Activated CD8-positive, alpha-beta memory T cell treated with anti-CD3 and anti-CD28 coated beads for 36 hours (primary cell): ENCODE measurements around the gene RIMKLB. TPM values are rescaled to one million over a fixed set of nuclear protein-coding genes. Genes with fewer than 3 reads are reported as not detected.

Source experiments
- CTCF ChIA-PET: fragments of 350-600 bp; sonication (Branson Sonifier 250); formaldehyde crosslinking; loops from one replicate; lab custom pipeline; 2021; ENCODE audit warnings: antibody characterized with exemption; lab: Charles Lee
- POLR2A ChIA-PET: fragments of 350-600 bp; sonication (Branson Sonifier 250); formaldehyde crosslinking; loops from one replicate; lab custom pipeline; 2021; ENCODE audit warnings: antibody characterized with exemption; lab: Charles Lee
- total RNA-seq, 2 experiments: library from RNA; stranded (reverse); gene quantifications; one replicate each; pipeline ENCODE4 v1.2.3, GENCODE V29; 2021

Gene RIMKLB
- total RNA-seq = 1 to 10 TPM; 4.4 to 4.9 TPM

- ChIA-PET CTCF (interaction anchor here (0.5 to 0.6 kb wide), 2 partner anchors 15 to 43 kb away, joined by 3 read pairs; no protein-coding TSS in a partner anchor), POLR2A (interaction anchor here (0.9 kb wide), 1 partner anchor 252 kb away, joined by 3 read pairs; the partner anchor contains the start of gene M6PR)
These were observed at the start of gene RIMKLB for GRCh38 chr12:8697476-8698131. RIMKLB (plus strand) TSS chr12:8697991; CDS start chr12:8713867, 15,876 bp downstream.

DNA sequence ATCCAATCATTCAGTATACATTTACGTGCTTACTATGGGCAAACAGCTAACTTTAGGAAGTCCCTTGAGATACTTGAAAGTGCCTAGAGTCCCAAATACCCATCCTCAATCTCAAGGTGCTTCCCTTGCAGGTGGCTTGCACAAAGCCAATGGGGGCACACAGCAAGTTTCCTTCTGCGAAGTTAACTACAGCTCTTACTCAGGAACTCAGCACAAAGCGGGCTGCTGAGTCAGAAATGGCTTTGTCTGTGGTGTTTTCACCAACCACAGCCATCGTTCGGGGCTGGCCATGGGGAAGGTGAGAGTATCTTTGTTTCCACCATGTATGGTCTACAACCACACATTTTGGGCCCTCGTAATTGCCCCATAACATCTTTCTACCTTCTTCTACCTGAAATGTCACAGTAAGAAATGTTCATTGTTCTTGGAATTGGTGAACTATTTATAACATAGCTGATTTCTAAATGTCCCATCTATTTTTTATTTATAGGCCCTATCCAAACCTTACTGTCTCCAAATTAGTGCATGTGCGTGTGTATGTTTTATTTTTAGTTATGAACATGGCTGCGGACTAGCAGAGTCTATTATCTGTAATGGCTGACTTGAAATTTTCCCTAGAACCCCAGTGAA, 49.1 kb upstream of the RIMKLB start:
- ChIA-PET POLR2A (interaction anchor here (0.6 kb wide), 1 partner anchor 250 kb away, joined by 4 read pairs; no protein-coding TSS in a partner anchor), CTCF (interaction anchor here (1.1 kb wide), 1 partner anchor 212 kb away, joined by 3 read pairs; no protein-coding TSS in a partner anchor)

GRCh38 chr12:8655421-8655820, 42.4 kb upstream of the RIMKLB start:
- POLR2A ChIA-PET = no interaction called here
- CTCF ChIA-PET = interaction anchor here (0.8 to 1.0 kb wide), 3 partner anchors 11 to 394 kb away, joined by 3 read pairs; no protein-coding TSS in a partner anchor

- CTCF ChIA-PET = interaction anchor here (1.0 to 2.3 kb wide), 2 partner anchors 26 to 232 kb away, joined by 3 to 10 read pairs; no protein-coding TSS in a partner anchor
- POLR2A ChIA-PET = no interaction called here
These were observed 39.4 kb upstream of the RIMKLB start for GRCh38 chr12:8658346-8658745.

GRCh38 chr12:8661016-8661415, 36.8 kb upstream of the RIMKLB start:
- ChIA-PET CTCF (no interaction called here), POLR2A (no interaction called here)

DNA sequence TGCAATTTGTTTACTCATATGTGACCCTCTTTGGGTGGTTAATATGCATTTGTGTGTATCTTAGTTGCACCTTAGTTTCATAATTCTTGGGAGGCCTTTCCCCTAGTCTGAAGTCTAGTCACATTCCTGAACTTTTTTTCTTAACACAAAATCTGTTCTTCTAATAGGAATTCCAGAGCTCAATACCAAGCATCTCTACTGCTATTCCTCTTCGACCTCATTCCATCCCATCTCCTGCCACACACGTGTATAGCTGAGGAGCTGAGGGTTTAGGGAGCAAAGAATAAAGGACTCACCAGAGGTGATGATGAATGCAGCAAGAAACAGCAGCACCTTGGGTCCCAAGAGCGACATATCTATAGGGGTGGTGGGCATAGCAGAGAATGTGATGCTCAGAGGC, 36.0 kb upstream of the RIMKLB start:
- POLR2A ChIA-PET = no interaction called here
- CTCF ChIA-PET = no interaction called here

DNA sequence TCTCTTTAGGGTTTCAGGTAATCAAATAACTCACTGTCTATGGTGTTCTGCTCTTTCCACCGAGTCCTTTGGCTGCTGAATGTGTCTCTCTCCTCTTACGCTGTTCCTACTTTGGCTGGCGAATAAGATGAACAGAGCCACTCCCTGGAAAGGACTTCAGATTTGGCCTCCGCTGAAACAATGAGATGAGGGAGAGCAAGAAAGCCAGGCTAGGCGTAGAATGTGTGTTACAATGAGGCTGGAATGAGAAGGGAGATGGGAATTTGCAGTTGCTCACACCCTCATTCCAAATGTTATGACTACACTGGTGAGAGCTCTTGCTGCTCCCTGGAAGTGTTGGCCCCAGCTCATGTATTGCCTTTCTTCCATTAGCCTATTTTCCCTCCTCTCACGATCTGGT, 35.2 kb upstream of the RIMKLB start, which contains the start of gene MFAP5:
Gene MFAP5 (minus strand): TSS at position 234 of the 400 bp plus-strand sequence. CDS start 722 bp downstream, outside the sequence.
- ChIA-PET POLR2A (interaction anchor here (0.7 kb wide), 1 partner anchor 14 kb away, joined by 5 read pairs; no protein-coding TSS in a partner anchor), CTCF (no interaction called here)

- ChIA-PET CTCF (no interaction called here), POLR2A (no interaction called here)
These were observed 33.4 kb upstream of the RIMKLB start for GRCh38 chr12:8664228-8664913.

DNA sequence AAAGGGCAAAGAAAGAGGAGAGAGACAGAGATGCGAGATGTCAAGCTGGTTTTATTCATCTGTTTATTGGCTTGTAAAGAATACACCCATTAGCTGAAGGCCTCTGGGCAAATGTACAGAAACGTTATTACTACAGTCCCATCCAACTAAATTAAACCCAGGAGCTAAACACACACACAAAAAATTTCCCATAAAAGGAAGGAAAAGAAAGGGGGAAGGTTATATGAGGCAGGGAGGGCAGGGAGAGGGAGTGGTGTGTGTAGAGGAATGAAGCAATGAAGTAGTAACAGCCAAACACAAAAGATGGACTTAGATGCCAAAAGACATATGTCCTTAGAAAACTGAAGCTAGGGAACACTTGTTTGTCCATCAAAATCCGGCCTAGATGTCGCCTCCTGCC, 32.0 kb upstream of the RIMKLB start:
- ChIA-PET CTCF (no interaction called here), POLR2A (no interaction called here)

GRCh38 chr12:8667270-8667669, 30.5 kb upstream of the RIMKLB start:
- CTCF ChIA-PET = no interaction called here

DNA sequence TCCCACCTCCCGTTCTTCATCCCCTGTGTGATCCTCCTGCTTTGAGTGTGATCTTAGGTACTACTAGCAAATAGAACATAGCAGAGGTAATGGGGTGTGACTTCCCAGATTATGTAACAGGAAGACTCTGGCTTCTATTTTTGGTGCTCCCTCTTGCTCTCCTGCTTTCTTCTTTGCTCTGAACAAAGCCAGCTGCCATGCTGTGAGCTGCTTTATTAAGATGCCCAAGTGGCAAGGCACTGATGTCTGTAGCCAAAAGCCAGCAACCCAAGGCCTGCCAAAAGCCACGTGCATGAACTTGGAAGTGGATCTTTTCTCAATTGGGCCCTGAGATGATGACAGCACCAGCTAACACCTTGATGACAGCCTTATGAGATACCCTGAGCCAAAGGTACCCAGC, 29.4 kb upstream of the RIMKLB start:
- CTCF ChIA-PET = no interaction called here
- POLR2A ChIA-PET = no interaction called here

More at GRCh38 chr12:8667270-8667669, 30.5 kb upstream of the RIMKLB start:
- POLR2A ChIA-PET = no interaction called here

GRCh38 chr12:8672381-8672780, 25.4 kb upstream of the RIMKLB start:
- ChIA-PET CTCF (no interaction called here), POLR2A (no interaction called here)

DNA sequence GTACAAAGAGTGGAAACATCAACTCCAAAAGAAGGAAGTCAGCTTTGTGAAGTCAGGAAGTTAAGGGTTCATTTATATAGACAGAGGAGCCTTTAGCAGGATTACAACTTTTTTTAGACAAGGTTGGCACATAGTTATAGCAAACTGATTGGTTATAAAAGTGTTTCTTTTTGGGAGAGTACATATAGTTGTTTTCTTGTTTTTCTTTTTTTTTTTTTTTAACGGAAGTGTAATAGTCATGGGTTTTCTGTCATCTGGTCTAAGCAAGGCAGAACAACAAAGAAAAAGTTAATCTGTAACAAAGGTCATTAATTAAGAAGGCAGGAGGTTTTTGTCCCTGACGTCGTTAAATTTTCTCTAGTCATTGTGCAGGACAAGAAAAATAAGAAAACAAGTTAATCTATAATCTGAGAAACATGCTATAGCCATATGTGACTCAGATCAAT, 22.2 kb upstream of the RIMKLB start:
- POLR2A ChIA-PET = no interaction called here
- CTCF ChIA-PET = interaction anchor here (0.6 to 1.7 kb wide), 2 partner anchors 214 to 374 kb away, joined by 4 to 6 read pairs; no protein-coding TSS in a partner anchor

- POLR2A ChIA-PET = interaction anchor here (0.6 kb wide), 1 partner anchor 14 kb away, joined by 5 read pairs; the partner anchor contains the start of gene MFAP5
- CTCF ChIA-PET = interaction anchor here (1.7 kb wide), 1 partner anchor 213 kb away, joined by 6 read pairs; no protein-coding TSS in a partner anchor
These were observed 21.1 kb upstream of the RIMKLB start for GRCh38 chr12:8676651-8677050.

- CTCF ChIA-PET = interaction anchor here (1.7 kb wide), 1 partner anchor 212 kb away, joined by 6 read pairs; no protein-coding TSS in a partner anchor
- POLR2A ChIA-PET = no interaction called here
These were observed 20.4 kb upstream of the RIMKLB start for GRCh38 chr12:8677362-8677761.

DNA sequence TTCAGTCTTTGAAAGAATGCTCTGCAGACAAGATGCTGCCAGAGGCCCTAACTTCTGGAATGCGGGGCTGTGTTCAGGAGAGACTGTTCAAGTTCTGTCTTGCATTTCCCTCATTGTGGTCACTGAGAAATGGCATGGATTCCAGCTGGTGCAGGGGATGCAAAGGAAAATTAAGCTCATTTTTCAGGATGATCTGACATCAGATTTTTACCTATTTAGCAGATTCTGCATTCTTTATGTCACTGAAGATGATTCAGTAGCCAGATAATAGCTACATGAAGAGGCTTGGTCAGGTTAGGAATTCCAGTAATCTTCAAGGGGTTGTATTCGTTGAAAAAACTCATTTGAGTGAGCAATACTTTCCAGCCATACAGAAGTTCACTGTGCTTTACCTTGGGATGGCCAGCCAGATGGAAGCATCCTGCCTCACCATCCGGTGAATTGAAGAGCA, 19.1 kb upstream of the RIMKLB start:
- ChIA-PET CTCF (no interaction called here), POLR2A (no interaction called here)

DNA sequence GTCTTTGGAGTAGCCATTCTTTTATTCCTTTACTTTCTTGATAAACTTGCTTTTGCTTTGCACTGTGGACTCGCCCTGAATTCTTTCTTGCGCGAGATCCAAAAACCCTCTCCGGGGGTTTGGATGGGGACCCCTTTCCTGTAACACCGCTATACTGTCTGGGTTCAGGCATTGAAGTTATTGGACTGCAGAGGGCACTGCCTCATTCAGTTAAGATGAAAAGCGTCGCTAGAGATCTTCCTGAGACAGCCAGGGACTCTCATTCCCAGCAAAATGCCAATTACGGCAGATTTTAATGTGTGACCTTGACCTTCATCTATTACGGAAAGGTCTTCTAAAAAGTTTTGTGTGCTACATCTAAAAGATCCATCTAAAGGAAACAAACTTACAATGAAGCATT, 17.3 kb upstream of the RIMKLB start:
- ChIA-PET CTCF (interaction anchor here (1.7 to 2.0 kb wide), 2 partner anchors 179 to 369 kb away, joined by 10 to 14 read pairs; no protein-coding TSS in a partner anchor), POLR2A (no interaction called here)

GRCh38 chr12:8681129-8681884, 16.5 kb upstream of the RIMKLB start:
- ChIA-PET POLR2A (no interaction called here), CTCF (interaction anchor here (0.5 to 2.0 kb wide), 8 partner anchors 20 to 904 kb away, joined by 3 to 14 read pairs (median 3); no protein-coding TSS in a partner anchor)
